ENCODE results near the gene AUTS2. TPM values are rescaled to one million over a fixed set of nuclear protein-coding genes. Genes with fewer than 3 reads are reported as not detected.

The AUTS2 gene
- total RNA-seq, 5 donors from 2014 or later (not counting 1 experiment from before 2014, with no cell fraction given) = 10.6 to 66.2 (median 37.6) TPM

GRCh38 chr7:70484255-70484654, 886.0 kb downstream of the AUTS2 start:
- no peak overlapping the region for H3K4me3 Mint-ChIP-seq
- H3K27me3 ChIP-seq (replicated peaks in 1 of 2; ENCODE audit: control insufficient read depth in 2 of 2, extremely low read depth in 1 of 2, insufficient read depth in 2 of 2, low read length in 1 of 2) = peaks cover 0 to 8% of the 10 kb centered on the region in 2 experiments
- DNase-seq (no peak), ATAC-seq (replicated peaks in 1 of 4) (no peak)
- H3K9me3 ChIP-seq = no peaks in the 10 kb centered on the region
- POLR2A ChIA-PET = no interaction called here
- H3K9me3 Mint-ChIP-seq = peaks cover 3 to 9% (median 4%) of the 10 kb centered on the region in 3 donors
- CTCF ChIA-PET = no interaction called here
- H3K36me3 ChIP-seq (ENCODE audit: control insufficient read depth in 2 of 2, extremely low read depth in 1 of 2, insufficient read depth in 1 of 2, low read length in 1 of 2) = no peaks in the 10 kb centered on the region
- no peaks in the 10 kb centered on the region for H3K4me1 Mint-ChIP-seq
- no peak overlapping the region for H3K4me3 ChIP-seq (ENCODE audit: control insufficient read depth in 1 of 2, extremely low read depth in 1 of 2, low read length in 1 of 2)
- no peaks in the 10 kb centered on the region for H3K27me3 Mint-ChIP-seq
- no peak overlapping the region for H3K27ac Mint-ChIP-seq
- WGBS (ENCODE audit: insufficient coverage) = no CpG with 5 or more reads among the region's 3 CpGs
- H3K4me1 ChIP-seq (ENCODE audit: control insufficient read depth in 1 of 2, extremely low read depth in 1 of 2, insufficient read depth in 2 of 2, low read length in 2 of 2) = no peaks in the 10 kb centered on the region
- H3K36me3 Mint-ChIP-seq = no peaks in the 10 kb centered on the region
- no peak overlapping the region for H3K27ac ChIP-seq (ENCODE audit: low read length)

GRCh38 chr7:70486977-70487376, 888.7 kb downstream of the AUTS2 start:
- no peak for ATAC-seq (replicated peaks in 1 of 4)
- POLR2A ChIA-PET = no interaction called here

GRCh38 chr7:70487428-70487827, 889.2 kb downstream of the AUTS2 start:
- H3K4me1 Mint-ChIP-seq = no peaks in the 10 kb centered on the region
- no peak overlapping the region for H3K4me3 Mint-ChIP-seq
- H3K27me3 Mint-ChIP-seq = no peaks in the 10 kb centered on the region
- Histone ChIP-seq H3K27ac (ENCODE audit: low read length) (no peak overlapping the region), H3K4me1 (ENCODE audit: control insufficient read depth in 1 of 2, extremely low read depth in 1 of 2, insufficient read depth in 2 of 2, low read length in 2 of 2) (no peaks in the 10 kb centered on the region), H3K27me3 (replicated peaks in 1 of 2; ENCODE audit: control insufficient read depth in 2 of 2, extremely low read depth in 1 of 2, insufficient read depth in 2 of 2, low read length in 1 of 2) (peaks cover 0 to 9% of the 10 kb centered on the region in 2 experiments), H3K4me3 (ENCODE audit: control insufficient read depth in 1 of 2, extremely low read depth in 1 of 2, low read length in 1 of 2) (no peak overlapping the region), H3K9me3 (no peaks in the 10 kb centered on the region), H3K36me3 (ENCODE audit: control insufficient read depth in 2 of 2, extremely low read depth in 1 of 2, insufficient read depth in 1 of 2, low read length in 1 of 2) (no peaks in the 10 kb centered on the region)
- DNase-seq (no peak), ATAC-seq (replicated peaks in 1 of 4) (no peak)
- CTCF ChIA-PET = no interaction called here
- no peaks in the 10 kb centered on the region for H3K36me3 Mint-ChIP-seq
- peaks cover 3 to 9% (median 4%) of the 10 kb centered on the region in 3 donors for H3K9me3 Mint-ChIP-seq
- POLR2A ChIA-PET = no interaction called here
- 86% methylated on average over 9 of the region's 10 CpGs for WGBS (ENCODE audit: insufficient coverage)
- no peak overlapping the region for H3K27ac Mint-ChIP-seq

More at GRCh38 chr7:70486977-70487376, 888.7 kb downstream of the AUTS2 start:
- no peak for DNase-seq
- Histone ChIP-seq H3K36me3 (ENCODE audit: control insufficient read depth in 2 of 2, extremely low read depth in 1 of 2, insufficient read depth in 1 of 2, low read length in 1 of 2) (no peaks in the 10 kb centered on the region), H3K4me1 (ENCODE audit: control insufficient read depth in 1 of 2, extremely low read depth in 1 of 2, insufficient read depth in 2 of 2, low read length in 2 of 2) (no peaks in the 10 kb centered on the region), H3K9me3 (no peaks in the 10 kb centered on the region), H3K27me3 (replicated peaks in 1 of 2; ENCODE audit: control insufficient read depth in 2 of 2, extremely low read depth in 1 of 2, insufficient read depth in 2 of 2, low read length in 1 of 2) (peaks cover 0 to 9% of the 10 kb centered on the region in 2 experiments), H3K4me3 (ENCODE audit: control insufficient read depth in 1 of 2, extremely low read depth in 1 of 2, low read length in 1 of 2) (no peak overlapping the region), H3K27ac (ENCODE audit: low read length) (no peak overlapping the region)
- Mint-ChIP-seq H3K9me3 (peaks cover 3 to 9% (median 4%) of the 10 kb centered on the region in 3 donors), H3K27ac (no peak overlapping the region), H3K4me3 (no peak overlapping the region), H3K4me1 (no peaks in the 10 kb centered on the region), H3K36me3 (no peaks in the 10 kb centered on the region), H3K27me3 (no peaks in the 10 kb centered on the region)
- CTCF ChIA-PET = no interaction called here
- no CpG with 5 or more reads among the region's 7 CpGs for WGBS (ENCODE audit: insufficient coverage)

- Histone ChIP-seq H3K4me1 (ENCODE audit: control insufficient read depth in 1 of 2, extremely low read depth in 1 of 2, insufficient read depth in 2 of 2, low read length in 2 of 2) (no peaks in the 10 kb centered on the region), H3K27ac (ENCODE audit: low read length) (no peak overlapping the region), H3K27me3 (replicated peaks in 1 of 2; ENCODE audit: control insufficient read depth in 2 of 2, extremely low read depth in 1 of 2, insufficient read depth in 2 of 2, low read length in 1 of 2) (peaks cover 0 to 9% of the 10 kb centered on the region in 2 experiments), H3K9me3 (no peaks in the 10 kb centered on the region), H3K36me3 (ENCODE audit: control insufficient read depth in 2 of 2, extremely low read depth in 1 of 2, insufficient read depth in 1 of 2, low read length in 1 of 2) (no peaks in the 10 kb centered on the region), H3K4me3 (ENCODE audit: control insufficient read depth in 1 of 2, extremely low read depth in 1 of 2, low read length in 1 of 2) (no peak overlapping the region)
- H3K4me3 Mint-ChIP-seq = no peak overlapping the region
- H3K4me1 Mint-ChIP-seq = no peaks in the 10 kb centered on the region
- no peaks in the 10 kb centered on the region for H3K27me3 Mint-ChIP-seq
- WGBS (ENCODE audit: insufficient coverage) = 92% methylated on average over 13 of the region's 13 CpGs
- H3K36me3 Mint-ChIP-seq = no peaks in the 10 kb centered on the region
- no peak for ATAC-seq (replicated peaks in 1 of 4)
- peaks cover 3 to 9% (median 4%) of the 10 kb centered on the region in 3 donors for H3K9me3 Mint-ChIP-seq
- H3K27ac Mint-ChIP-seq = no peak overlapping the region
- CTCF ChIA-PET = no interaction called here
- no peak for DNase-seq
- POLR2A ChIA-PET = interaction anchor here in 1 of 2 donors (0.6 kb wide), 1 partner anchor 56 kb away, joined by 6 read pairs; no protein-coding TSS in a partner anchor
Measured at GRCh38 chr7:70487886-70488285, 889.6 kb downstream of the AUTS2 start.

- H3K36me3 Mint-ChIP-seq = no peaks in the 10 kb centered on the region
- H3K27me3 Mint-ChIP-seq = no peaks in the 10 kb centered on the region
- Histone ChIP-seq H3K36me3 (ENCODE audit: control insufficient read depth in 2 of 2, extremely low read depth in 1 of 2, insufficient read depth in 1 of 2, low read length in 1 of 2) (no peaks in the 10 kb centered on the region), H3K4me1 (ENCODE audit: control insufficient read depth in 1 of 2, extremely low read depth in 1 of 2, insufficient read depth in 2 of 2, low read length in 2 of 2) (no peaks in the 10 kb centered on the region), H3K27ac (ENCODE audit: low read length) (no peak overlapping the region), H3K27me3 (replicated peaks in 1 of 2; ENCODE audit: control insufficient read depth in 2 of 2, extremely low read depth in 1 of 2, insufficient read depth in 2 of 2, low read length in 1 of 2) (peaks cover 0 to 7% of the 10 kb centered on the region in 2 experiments), H3K9me3 (no peaks in the 10 kb centered on the region), H3K4me3 (ENCODE audit: control insufficient read depth in 1 of 2, extremely low read depth in 1 of 2, low read length in 1 of 2) (no peak overlapping the region)
- H3K4me1 Mint-ChIP-seq = no peaks in the 10 kb centered on the region
- DNase-seq (no peak), ATAC-seq (replicated peaks in 1 of 4) (no peak)
- no CpG with 5 or more reads among the region's 1 CpG for WGBS (ENCODE audit: insufficient coverage)
- H3K4me3 Mint-ChIP-seq = no peak overlapping the region
- H3K9me3 Mint-ChIP-seq = peaks cover 0 to 4% (median 4%) of the 10 kb centered on the region in 3 donors
- POLR2A ChIA-PET = no interaction called here
- CTCF ChIA-PET = no interaction called here
- H3K27ac Mint-ChIP-seq = no peak overlapping the region
Measured at GRCh38 chr7:70489813-70490212, 891.5 kb downstream of the AUTS2 start.

GRCh38 chr7:70492625-70493024, 894.4 kb downstream of the AUTS2 start:
- H3K27ac ChIP-seq (ENCODE audit: low read length) = no peak overlapping the region
- no peak overlapping the region for H3K4me3 Mint-ChIP-seq
- H3K4me1 ChIP-seq (ENCODE audit: control insufficient read depth in 1 of 2, extremely low read depth in 1 of 2, insufficient read depth in 2 of 2, low read length in 2 of 2) = no peaks in the 10 kb centered on the region
- H3K4me1 Mint-ChIP-seq = no peaks in the 10 kb centered on the region
- no peaks in the 10 kb centered on the region for H3K36me3 ChIP-seq (ENCODE audit: control insufficient read depth in 2 of 2, extremely low read depth in 1 of 2, insufficient read depth in 1 of 2, low read length in 1 of 2)
- no peaks in the 10 kb centered on the region for H3K27me3 Mint-ChIP-seq
- no peaks in the 10 kb centered on the region for H3K36me3 Mint-ChIP-seq
- H3K9me3 Mint-ChIP-seq = peaks cover 0 to 1% (median 0%) of the 10 kb centered on the region in 3 donors
- no peaks in the 10 kb centered on the region for H3K9me3 ChIP-seq
- H3K27me3 ChIP-seq (replicated peaks in 1 of 2; ENCODE audit: control insufficient read depth in 2 of 2, extremely low read depth in 1 of 2, insufficient read depth in 2 of 2, low read length in 1 of 2) = peaks cover 0 to 5% of the 10 kb centered on the region in 2 experiments
- no peak overlapping the region for H3K4me3 ChIP-seq (ENCODE audit: control insufficient read depth in 1 of 2, extremely low read depth in 1 of 2, low read length in 1 of 2)
- 90% methylated on average over 2 of the region's 7 CpGs for WGBS (ENCODE audit: insufficient coverage)
- DNase-seq (no peak), ATAC-seq (replicated peaks in 1 of 4) (no peak)
- ChIA-PET POLR2A (no interaction called here), CTCF (interaction anchor here in 1 of 2 donors (0.6 kb wide), 1 partner anchor 620 kb away, joined by 4 read pairs; no protein-coding TSS in a partner anchor)
- H3K27ac Mint-ChIP-seq = no peak overlapping the region

Measured in T-cell (primary cell).